Mammary microvascular endothelial cell (primary cell): ENCODE measurements around the gene TTC21A. TPM values are rescaled to one million over a fixed set of nuclear protein-coding genes. Genes with fewer than 3 reads are reported as not detected.

ENCODE experiments used
- total RNA-seq: library from RNA; depleted of rRNA; stranded (reverse); fragments of >200 nt; gene quantifications from 2 replicates; pipeline ENCODE4 v1.2.3, GENCODE V29; 2015

The TTC21A gene, protein sequence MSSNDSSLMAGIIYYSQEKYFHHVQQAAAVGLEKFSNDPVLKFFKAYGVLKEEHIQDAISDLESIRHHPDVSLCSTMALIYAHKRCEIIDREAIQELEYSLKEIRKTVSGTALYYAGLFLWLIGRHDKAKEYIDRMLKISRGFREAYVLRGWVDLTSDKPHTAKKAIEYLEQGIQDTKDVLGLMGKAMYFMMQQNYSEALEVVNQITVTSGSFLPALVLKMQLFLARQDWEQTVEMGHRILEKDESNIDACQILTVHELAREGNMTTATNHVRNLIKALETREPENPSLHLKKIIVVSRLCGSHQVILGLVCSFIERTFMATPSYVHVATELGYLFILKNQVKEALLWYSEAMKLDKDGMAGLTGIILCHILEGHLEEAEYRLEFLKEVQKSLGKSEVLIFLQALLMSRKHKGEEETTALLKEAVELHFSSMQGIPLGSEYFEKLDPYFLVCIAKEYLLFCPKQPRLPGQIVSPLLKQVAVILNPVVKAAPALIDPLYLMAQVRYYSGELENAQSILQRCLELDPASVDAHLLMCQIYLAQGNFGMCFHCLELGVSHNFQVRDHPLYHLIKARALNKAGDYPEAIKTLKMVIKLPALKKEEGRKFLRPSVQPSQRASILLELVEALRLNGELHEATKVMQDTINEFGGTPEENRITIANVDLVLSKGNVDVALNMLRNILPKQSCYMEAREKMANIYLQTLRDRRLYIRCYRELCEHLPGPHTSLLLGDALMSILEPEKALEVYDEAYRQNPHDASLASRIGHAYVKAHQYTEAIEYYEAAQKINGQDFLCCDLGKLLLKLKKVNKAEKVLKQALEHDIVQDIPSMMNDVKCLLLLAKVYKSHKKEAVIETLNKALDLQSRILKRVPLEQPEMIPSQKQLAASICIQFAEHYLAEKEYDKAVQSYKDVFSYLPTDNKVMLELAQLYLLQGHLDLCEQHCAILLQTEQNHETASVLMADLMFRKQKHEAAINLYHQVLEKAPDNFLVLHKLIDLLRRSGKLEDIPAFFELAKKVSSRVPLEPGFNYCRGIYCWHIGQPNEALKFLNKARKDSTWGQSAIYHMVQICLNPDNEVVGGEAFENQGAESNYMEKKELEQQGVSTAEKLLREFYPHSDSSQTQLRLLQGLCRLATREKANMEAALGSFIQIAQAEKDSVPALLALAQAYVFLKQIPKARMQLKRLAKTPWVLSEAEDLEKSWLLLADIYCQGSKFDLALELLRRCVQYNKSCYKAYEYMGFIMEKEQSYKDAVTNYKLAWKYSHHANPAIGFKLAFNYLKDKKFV (N-terminal part only)
- total RNA-seq: 2.2 and 2.4 TPM in 2 replicates

DNA sequence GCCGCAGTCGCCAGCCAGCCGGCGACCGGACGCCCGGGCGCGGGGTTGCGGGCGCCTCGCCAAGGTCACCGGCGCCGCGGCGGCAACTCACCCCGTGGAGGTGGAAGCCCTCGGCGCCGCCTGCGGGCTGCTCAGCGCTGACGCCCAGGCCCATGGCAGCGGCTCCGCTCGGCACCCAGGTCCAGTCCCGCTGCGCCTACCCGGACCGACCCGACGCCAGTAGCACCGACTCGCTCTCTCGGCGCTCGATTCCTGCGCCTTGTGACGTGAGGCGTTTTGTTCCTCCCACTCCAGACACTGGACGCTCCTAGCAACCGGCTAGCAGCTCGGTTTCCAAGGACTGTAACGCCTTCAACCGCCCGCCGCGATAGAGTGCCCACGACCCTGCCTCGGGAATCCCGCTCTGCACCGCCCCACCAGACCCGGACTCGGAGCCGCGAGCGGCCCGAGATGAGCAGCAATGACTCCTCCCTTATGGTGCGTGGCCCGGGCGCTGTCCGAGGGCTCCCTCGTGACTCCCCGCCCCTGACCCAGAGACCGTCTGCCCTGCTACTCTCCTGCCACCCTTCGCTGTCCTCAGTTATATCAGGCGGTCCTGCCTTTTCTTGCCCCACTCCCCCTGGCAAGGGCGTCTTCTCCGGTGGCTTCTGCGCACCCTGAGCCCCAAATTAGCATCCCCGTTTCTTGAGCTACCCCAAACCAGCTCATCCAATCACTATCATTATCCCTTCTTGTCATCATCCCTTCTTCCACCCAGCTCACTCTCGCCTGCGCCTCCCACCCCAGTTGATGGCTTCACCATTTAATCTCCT is at the start of gene TTC21A, which contains the start of gene GORASP1:
Gene TTC21A (plus strand): TSS at position 293 of the 812 bp plus-strand sequence. CDS start 158 bp downstream, at position 451.
Gene GORASP1 (minus strand): TSS at position 240 of the 812 bp plus-strand sequence. CDS start 86 bp downstream, at position 154.

Other genes starting within 250 kb of the TTC21A start
- gene SCN11A, start 55.7 kb upstream of the TTC21A start, total RNA-seq: not detected in 2 replicates
- 18.1 and 21.2 TPM in 2 replicates for gene WDR48, start 55.7 kb upstream of the TTC21A start, total RNA-seq
- 48.4 and 71.4 TPM in 2 replicates for gene GORASP1, start 53 bp upstream of the TTC21A start, total RNA-seq
- 16.4 and 18.1 TPM in 2 replicates for gene CSRNP1, start 45.9 kb downstream of the TTC21A start, total RNA-seq
- not detected in 2 replicates for gene XIRP1, start 84.9 kb downstream of the TTC21A start, total RNA-seq
- not detected in 2 replicates for gene CX3CR1, start 172.4 kb downstream of the TTC21A start, total RNA-seq
- not detected in 2 replicates for gene CCR8, start 222.0 kb downstream of the TTC21A start, total RNA-seq